GM21528 (cell line): Measurements from ENCODE around the gene PIERCE2.
"Not testable (repeated sequence)": the region's sequence is repeated elsewhere in the genome, so short reads cannot be mapped to it uniquely, and the experiment has no call there.

Source experiments
- ATAC-seq: cut with Tn5 transposase; IDR thresholded peaks from one replicate; pipeline ENCODE4 v1.9.1; 2021; ENCODE audit warnings: mild to moderate bottlenecking, moderate library complexity; ENCODE audit not compliant: unreplicated experiment, low FRiP score

PIERCE2 gene, protein sequence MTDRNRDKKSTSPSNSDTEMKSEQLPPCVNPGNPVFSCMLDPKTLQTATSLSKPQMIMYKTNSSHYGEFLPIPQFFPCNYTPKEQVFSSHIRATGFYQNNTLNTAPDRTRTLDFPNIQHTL

DNA sequence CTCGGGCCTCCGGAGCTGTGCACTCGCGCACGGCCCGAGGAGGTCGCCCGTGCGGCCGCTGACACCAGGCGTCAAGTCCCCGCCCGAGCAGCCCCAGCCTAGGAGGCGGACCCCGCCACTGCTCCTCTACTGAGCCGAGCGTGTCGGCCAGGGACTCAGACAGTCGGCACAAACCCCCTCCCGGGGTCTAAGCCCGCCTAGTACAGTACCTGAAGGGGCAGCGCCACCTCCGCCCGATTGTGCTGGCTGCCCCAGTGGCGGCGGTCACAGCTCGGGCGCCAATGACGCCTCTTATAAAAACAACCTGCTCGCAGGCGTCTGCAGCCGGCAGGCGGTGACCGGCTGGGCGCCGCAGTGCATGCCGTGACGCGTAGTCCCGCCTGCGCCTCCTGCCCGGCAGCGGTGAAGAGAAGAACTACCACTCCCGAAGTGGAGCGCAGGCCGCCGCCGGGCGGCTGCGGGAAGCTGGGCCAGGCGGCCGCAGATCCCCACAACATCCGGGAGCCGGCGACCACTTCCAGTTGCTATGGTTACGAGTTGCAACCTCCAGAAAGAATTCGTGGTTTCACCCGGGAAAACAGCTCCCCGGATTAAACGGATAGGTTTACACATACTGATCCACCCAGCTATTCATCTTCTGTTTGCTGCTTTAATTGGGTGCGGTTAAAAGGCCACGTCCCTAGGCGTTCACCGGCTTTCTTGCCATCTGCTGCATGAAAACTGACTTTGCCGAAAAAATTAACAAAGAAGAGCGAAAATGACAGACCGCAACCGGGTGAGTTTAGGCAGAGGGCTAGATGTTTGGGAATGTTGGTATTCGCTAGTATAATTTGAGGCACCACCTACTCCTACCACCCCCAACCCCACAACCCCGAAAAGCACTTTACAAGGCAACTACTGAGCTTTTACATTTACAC is at the start of gene PIERCE2, which contains the start of gene CCPG1:
Gene PIERCE2, plus strand, starts transcription at position 484 of the 917 bp plus-strand sequence. Its CDS starts 274 bp downstream, at position 758.
Gene CCPG1, minus strand, starts transcription at position 348 of the 917 bp plus-strand sequence. CDS start 18,935 bp downstream, outside the sequence.
- peak; percentile 97 for ATAC-seq

DNA sequence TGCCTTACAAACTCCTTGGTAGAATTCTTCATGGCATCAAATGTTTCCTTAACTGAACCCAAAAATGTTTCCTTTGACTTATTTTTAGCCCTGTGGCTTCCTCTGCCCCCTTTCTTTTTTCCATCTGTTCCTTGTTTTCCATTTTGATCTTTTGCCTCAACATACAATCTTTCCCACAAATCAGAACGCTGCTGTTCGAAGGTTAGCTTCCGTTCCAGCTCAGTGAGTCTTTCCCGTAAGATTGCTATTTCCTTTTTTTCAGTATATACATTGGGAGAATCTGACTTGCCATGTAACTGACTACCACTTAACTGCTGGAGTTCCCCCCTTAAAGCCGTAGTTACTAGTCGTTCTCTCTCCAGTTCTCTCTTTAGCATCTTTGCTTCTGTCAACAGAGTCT is 48.0 kb upstream of the PIERCE2 start:
- ATAC-seq, result no peak

DNA sequence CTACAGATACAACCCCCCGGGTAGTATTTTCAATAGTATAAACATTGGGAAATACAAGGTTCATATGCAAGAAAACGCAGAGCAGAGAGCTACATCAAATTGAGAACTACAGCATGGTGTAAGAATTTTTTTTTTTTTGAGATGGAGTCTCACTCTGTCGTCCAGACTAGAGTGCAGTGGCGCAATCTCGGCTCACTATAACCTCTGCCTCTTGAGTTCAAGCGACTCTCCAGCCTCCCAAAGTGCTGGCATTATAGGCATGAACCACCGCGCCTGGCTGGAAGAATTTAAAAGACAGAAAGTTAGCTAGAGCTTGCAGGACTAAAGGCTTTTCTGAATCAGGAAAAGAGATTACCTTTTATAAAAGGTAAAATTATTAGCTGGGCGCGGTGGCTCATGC is 47.2 kb upstream of the PIERCE2 start:
- no peak for ATAC-seq

DNA sequence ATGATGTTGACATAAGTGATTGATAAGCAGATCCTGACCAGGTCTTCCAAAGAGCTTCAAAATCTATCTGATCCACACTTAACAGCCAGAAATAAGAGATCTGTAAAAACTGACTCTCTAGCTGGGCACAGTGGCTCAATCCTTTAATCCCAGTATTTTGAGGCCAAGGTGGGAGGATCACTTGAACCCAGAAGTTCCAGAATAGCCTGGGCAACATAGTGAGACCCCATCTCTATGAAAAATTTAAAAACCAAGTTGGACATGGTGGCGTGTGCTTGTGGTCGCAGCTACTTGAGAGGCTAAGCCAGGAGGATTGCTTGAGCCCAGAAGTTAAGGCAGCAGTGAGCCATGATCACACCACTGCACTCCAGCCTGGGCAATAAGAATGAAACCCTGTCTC is 45.7 kb upstream of the PIERCE2 start:
- ATAC-seq, result no peak

DNA sequence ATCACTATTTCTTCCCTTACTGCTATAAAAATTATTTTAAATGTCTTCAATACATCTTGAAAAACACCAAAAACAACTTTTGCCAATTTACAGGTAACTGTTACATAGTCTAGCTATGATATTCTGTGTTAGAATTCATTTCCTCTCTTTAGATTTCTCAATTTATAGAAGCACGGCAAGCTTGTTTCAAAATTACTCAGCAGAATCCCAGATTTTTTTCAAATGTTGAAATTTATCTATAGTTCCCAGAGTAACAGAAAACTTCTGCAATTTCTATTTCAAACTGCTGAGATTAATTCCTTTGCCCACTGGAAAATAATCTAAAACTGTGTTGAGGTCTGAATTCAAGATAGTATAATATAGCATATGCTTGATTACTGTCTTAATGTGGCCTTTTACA is 41.3 kb upstream of the PIERCE2 start:
- no peak for ATAC-seq

DNA sequence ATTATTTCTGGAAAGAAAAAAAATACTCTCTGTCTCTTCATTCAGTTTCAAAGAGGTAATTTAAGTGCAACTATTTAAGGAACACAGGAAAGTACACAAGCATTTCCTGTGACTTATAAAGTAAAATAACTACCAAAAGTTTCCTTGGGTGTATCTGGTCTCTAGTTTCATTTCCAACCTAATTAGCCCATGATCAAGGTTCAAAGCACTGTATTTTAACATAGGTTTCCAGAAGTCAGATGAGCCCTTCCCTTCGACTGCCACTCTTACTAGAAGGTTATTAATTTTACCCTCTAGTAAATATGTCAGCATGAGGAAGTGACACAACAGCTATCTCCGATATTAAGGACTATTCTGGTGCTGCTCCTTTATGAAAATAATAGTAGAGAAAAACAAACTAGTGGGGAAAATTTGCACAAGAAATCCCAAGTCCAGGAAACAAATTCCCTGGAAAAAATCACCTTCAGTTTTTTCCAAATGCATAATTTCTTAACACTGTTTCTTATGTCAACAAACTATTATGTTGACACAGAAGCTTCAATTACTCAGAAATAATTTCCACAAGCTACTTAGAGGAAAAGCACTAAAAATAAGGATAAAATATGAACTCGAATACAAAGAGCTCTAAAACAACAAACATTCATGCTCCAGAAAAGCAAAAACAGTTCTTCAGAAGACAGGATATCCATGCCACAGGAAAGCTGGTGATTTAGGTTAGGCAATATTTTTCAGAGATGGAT is 35.4 kb upstream of the PIERCE2 start:
- ATAC-seq, result peak; percentile 63

DNA sequence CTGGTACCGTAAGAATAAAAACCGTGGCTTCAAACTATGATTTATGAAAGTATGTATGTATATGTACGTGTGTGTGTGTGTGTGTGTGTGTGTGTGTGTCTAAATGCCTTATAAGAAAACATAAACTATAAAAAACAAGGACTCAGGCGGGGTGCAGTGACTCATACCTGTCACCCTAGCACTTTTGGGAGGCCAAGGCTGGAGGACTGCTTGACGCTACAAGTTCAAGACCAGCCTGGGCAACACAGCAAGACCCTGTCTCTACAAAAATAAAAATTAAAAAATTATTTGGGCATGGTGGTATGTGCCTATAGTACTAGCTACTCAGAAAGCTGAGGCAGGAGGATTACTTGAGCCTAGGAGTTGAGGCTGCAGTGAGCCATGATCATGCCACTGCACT is 29.2 kb upstream of the PIERCE2 start:
- no peak for ATAC-seq

DNA sequence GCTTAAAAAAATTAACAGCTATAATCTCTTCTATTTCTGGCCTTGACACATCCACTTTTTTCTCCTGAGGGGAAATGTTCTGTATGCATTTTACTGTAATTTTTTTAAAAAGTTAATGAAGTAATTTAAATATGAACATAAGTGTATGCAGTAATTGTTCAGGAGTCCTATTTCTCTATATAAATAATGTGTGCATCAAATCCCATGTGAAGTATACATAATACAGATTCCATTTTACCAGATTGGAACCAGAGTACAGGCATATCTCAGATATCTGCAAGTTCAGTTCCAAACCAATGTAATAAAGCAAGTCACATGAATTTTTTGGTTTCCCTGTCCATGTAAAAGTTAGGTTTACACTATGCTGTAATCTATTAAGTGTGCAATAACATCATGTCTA is 26.7 kb upstream of the PIERCE2 start:
- no peak for ATAC-seq

DNA sequence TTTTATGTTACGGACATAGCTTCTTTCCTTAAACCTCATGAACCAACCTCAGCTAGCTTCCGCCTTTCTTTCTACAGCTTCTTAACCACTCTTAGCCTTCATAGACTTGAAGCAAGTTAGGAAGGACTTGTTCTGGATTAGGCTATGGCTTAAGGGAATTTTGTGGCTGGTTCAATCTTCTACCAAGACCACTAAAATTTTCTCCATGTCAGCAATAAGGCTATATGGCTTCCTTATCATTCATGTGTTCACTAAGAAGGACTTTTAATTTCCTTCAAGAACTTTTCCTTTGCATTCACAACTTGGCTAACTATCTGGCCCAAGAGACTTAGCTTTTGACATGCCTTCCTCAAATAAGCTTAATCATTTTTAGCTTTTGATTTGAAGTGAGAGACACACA is 24.6 kb upstream of the PIERCE2 start:
- no peak for ATAC-seq

DNA sequence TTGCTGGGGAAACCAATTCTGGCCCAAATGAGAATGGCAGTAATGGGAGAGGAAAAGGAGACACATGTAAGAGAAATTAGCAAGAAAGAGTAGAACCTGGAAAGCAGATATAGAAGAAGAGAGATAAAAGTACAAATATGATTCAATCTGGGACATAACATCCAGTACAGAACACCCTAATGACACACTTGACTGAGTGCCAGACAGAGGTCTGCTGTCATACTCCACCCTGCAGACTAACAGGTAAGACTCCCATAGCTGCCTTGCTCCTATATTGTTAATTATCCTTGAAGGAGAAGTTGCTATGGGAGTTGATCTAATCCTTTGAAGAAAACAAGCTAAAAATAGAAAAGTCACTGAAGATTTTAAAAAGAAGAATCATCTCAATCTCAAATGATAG is 21.3 kb upstream of the PIERCE2 start:
- ATAC-seq, result no peak

DNA sequence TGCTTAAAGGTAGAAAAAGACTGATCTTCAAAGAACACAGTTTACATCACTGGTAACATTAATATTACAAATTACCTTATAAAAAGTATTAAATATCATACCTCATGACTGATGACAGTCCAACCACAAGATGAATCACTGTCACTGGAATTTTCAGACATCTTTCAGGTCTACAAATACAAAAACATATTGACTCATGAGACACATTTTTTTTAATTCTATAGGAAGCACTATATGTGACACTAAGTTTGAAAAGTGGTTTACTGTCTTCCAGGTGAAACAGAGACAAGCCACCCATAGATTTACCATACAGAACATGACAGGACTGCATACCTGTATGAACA is 19.1 kb upstream of the PIERCE2 start:
- ATAC-seq, result no peak

DNA sequence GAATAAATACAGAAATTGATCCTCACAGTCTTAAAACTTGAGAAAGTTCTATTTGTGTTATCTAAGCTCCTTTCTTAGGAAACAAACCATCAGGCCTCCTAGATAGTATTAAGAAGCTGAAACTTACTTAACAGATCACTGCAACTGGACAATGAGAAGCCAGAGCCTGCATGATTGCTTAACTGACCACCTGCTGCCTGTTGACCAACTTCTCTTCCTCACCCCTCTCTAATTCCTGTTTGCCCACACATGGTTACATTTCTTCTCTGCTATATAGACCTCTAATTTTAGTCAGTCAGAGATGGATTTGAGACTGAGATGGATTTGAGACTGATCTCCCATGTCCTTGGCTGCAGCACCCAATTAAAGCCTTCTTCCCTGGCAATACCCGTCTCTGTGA is 13.6 kb upstream of the PIERCE2 start:
- ATAC-seq, result no peak

DNA sequence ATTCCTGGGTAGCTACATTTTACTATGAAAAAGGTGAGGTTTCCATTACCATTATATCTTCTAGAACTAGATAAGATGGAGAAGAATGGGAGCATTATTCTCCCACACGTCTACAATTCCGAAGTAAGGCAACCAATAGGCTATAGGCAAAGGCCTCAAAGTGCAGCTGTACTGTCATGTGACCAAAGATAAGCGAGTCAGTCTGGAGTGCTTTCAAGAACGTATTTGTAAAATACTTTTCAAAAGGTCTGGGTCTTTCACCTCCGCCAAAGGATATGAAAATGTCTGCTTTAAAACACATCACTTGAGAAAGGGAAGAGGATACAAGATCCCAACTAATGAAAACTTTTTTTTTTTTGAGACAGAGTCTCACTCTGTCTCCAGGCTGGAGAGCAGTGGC is 10.1 kb upstream of the PIERCE2 start:
- no peak for ATAC-seq

DNA sequence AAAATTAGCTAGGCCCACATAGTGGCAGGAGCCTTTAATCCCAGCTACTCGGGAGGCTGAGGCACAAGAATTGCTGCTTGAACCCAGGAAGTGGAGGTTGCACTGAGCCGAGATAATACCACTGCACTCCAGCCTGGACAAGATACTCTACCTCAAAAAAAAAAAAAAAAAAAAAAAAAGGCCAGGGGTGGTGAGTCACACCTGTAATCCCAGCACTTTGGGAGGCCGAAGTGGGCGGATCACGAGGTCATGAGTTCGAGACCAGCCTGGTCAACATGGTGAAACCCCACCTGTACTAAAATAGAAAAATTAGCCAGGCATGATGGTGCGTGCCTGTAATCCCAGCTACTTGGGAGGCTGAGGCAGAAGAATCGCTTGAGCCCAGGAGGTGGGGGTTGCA is 8.2 kb upstream of the PIERCE2 start:
- ATAC-seq, result not testable (repeated sequence)

DNA sequence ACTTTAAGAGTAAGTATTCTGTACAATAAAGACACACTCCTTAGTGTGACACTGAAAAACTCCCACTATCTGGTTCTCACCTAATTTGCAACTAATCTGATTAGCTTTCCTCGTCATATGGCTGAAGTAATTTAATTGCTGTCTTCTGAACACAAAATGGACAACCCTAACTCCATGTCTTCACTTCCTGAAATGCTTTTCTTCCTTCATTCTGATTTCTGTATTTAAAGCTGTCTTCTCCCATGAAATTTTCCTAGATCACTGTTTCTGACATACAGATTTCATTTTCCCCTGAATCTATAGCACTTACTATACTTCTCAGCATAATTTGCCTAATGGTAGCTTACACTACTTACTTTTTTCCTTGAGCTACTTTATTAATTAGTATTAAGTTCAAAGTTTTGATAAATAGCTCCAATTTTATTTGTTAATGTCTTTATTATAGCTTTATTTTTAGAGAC is 6.5 kb upstream of the PIERCE2 start:
- ATAC-seq, result no peak

DNA sequence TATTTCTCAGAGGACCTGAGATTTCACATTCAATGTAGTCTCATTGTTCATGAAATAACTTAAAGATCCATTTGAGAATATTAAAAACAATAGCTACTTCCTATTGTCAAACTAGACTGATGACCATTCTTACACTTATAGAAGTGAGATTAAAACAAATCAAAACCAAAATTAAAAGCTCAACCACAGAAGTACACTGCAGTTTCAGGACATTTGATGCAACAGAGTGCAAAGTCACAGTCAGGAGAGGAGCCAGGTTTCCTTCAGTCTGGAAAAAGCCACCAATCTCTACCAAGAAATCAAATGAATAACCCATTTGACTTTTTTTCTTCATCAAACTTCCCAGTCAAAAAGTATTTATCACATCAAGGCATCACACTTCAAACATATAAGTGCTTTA is 5.6 kb upstream of the PIERCE2 start:
- peak; percentile 46 for ATAC-seq

DNA sequence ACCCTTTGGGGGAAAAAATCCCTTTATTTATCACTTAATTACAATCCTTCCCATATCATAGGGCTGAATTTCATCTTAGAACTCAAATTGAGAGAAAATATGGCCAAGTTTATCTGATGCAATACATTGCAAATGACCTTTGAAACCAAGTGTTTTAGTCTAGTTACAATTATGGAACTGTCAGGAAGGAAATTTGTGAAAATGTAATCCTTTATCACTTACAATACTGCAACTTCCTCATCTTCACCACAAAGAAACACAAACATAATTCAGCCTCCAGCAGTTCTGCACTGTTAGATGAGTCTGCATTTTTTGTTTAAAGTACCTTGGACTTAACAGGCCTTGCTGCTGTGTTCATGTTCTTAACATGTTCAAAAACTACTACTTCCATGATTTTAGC is 4.8 kb upstream of the PIERCE2 start:
- ATAC-seq, result no peak

DNA sequence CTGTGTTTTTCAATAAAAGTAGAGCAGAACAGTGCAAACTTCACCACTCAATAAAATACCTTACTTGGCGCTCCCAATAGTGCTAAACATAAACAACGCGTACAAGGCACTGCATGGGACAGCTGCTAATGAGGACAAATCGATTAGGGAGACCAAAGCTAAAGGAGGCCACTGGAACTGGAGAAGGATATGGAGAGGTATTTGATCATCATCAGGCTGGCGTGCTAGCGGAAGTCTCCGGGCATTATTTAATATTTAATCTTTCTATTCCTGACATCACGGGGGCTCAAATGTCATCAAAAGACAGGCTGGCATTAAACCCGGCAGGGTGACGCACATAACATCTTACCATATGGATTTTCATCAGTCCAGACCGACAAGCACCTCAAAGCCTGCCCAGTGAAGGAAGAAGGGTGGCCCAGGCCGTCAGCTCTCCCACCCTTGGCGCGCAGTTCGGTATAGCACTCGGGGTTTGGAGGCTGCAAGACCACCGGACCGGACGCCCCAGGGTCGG is 740 bp upstream of the PIERCE2 start:
- peak; percentile 17 for ATAC-seq

DNA sequence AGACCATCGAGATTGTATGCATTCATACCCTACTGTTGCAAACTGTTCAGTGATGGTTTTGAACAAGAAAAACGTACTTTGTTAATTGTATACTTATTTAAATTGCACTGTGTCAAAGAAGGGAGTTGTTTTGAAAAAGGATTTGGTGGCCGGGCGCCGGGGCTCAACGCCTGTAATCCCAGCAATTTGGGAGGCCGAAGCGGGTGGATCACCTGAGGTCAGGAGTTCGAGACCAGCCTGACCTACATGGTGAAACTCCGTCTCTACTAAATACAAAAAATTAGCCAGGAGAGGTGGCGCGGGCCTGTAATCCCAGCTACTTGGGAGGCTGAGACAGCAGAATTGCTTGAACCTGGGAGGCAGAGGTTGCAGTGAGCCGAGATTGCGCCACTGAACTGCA is 681 bp downstream of the PIERCE2 start:
- ATAC-seq, result not testable (repeated sequence)

DNA sequence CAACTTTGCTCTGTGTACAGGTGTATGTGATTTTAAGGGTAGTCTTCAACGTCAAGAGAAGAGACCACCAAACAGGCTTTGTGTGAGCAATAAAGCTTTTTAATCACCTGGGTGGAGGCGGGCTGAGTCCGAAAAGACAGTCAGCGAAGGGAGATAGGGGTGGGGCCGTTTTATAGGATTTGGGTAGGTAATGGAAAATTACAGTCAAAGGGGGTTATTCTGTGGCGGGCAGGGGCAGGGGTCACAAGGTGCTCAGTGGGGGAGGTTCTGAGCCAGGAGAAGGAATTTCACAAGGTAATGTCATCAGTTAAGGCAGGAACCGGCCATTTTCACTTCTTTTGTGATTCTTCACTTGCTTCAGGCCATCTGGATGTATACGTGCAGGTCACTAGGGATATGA is 9.4 kb downstream of the PIERCE2 start:
- not testable (repeated sequence) for ATAC-seq
